T1000 (cell line): ENCODE results near the gene IL17A.
"Not testable (repeated sequence)": the region's sequence is repeated elsewhere in the genome, so short reads cannot be mapped to it uniquely, and the experiment has no call there.

ENCODE experiments used
- DNase-seq: peaks from one replicate; lab custom pipeline; 2025; ENCODE audit warnings: mixed read lengths; lab: John Stamatoyannopoulos, UW

IL17A gene

GRCh38 chr6:52164319-52165094, 21.7 kb upstream of the IL17A start:
- DNase-seq = no peak

GRCh38 chr6:52167267-52167666, 18.9 kb upstream of the IL17A start:
- no peak for DNase-seq

- not testable (repeated sequence) for DNase-seq
Measured at GRCh38 chr6:52168351-52168750, 17.8 kb upstream of the IL17A start.

GRCh38 chr6:52174118-52174517, 12.1 kb upstream of the IL17A start:
- DNase-seq = no peak

- no peak for DNase-seq
Measured at GRCh38 chr6:52176550-52176949, 9.6 kb upstream of the IL17A start.

GRCh38 chr6:52177961-52178360, 8.2 kb upstream of the IL17A start:
- no peak for DNase-seq

GRCh38 chr6:52180787-52181558, 5.2 kb upstream of the IL17A start:
- DNase-seq = no peak

GRCh38 chr6:52183131-52183713, 3.0 kb upstream of the IL17A start:
- no peak for DNase-seq

- no peak for DNase-seq
Measured at GRCh38 chr6:52186480-52186879, 305 bp downstream of the IL17A start.

- no peak for DNase-seq
Measured at GRCh38 chr6:52187098-52187497, 923 bp downstream of the IL17A start.

- DNase-seq = no peak
Measured at GRCh38 chr6:52189974-52190373, 3.8 kb downstream of the IL17A start.

GRCh38 chr6:52190409-52190808, 4.2 kb downstream of the IL17A start:
- DNase-seq = no peak

- DNase-seq = no peak
Measured at GRCh38 chr6:52191824-52192223, 5.6 kb downstream of the IL17A start.

GRCh38 chr6:52195886-52196285, 9.7 kb downstream of the IL17A start:
- no peak for DNase-seq

- DNase-seq = not testable (repeated sequence)
Measured at GRCh38 chr6:52200088-52200487, 13.9 kb downstream of the IL17A start.

- no peak for DNase-seq
Measured at GRCh38 chr6:52201046-52201445, 14.9 kb downstream of the IL17A start.

GRCh38 chr6:52201493-52201892, 15.3 kb downstream of the IL17A start:
- no peak for DNase-seq

- DNase-seq = no peak
Measured at GRCh38 chr6:52207066-52207465, 20.9 kb downstream of the IL17A start.

GRCh38 chr6:52208612-52209011, 22.4 kb downstream of the IL17A start:
- no peak for DNase-seq

- DNase-seq = no peak
Measured at GRCh38 chr6:52209770-52210169, 23.6 kb downstream of the IL17A start.

- no peak for DNase-seq
Measured at GRCh38 chr6:52210227-52210626, 24.1 kb downstream of the IL17A start.

GRCh38 chr6:52213127-52213526, 27.0 kb downstream of the IL17A start:
- DNase-seq = no peak

GRCh38 chr6:52215787-52216186, 29.6 kb downstream of the IL17A start:
- DNase-seq = no peak
